ENCODE measurements around the gene SLC2A9.
"Not testable (repeated sequence)": the region's sequence is repeated elsewhere in the genome, so short reads cannot be mapped to it uniquely, and the experiment has no call there.

Gene SLC2A9

GRCh38 chr4:9988363-9988749 lies 32.9 kb downstream of the SLC2A9 start:
- no peak for DNase-seq
- no peak for TF ChIP-seq POLR2A (IDR thresholded peaks at IDR 0.05; ENCODE audit: low read length)
- TF ChIP-seq GATA1 (IDR thresholded peaks at IDR 0.05; ENCODE audit: low read depth, low read length): no peak

- DNase-seq: no peak
- TF ChIP-seq POLR2A (IDR thresholded peaks at IDR 0.05; ENCODE audit: low read length) (no peak), GATA1 (IDR thresholded peaks at IDR 0.05; ENCODE audit: low read depth, low read length) (no peak)
Measured at GRCh38 chr4:9987749-9988362, 33.4 kb downstream of the SLC2A9 start.

- TF ChIP-seq GATA1 (IDR thresholded peaks at IDR 0.05; ENCODE audit: low read depth, low read length): no peak
- no peak for TF ChIP-seq POLR2A (IDR thresholded peaks at IDR 0.05; ENCODE audit: low read length)
- no peak for DNase-seq
Measured at GRCh38 chr4:9984621-9985020, 36.7 kb downstream of the SLC2A9 start.

- TF ChIP-seq GATA1 (IDR thresholded peaks at IDR 0.05; ENCODE audit: low read depth, low read length) (no peak), POLR2A (IDR thresholded peaks at IDR 0.05; ENCODE audit: low read length) (no peak)
Measured at GRCh38 chr4:9983211-9983610, 38.1 kb downstream of the SLC2A9 start.

GRCh38 chr4:9981899-9982298 lies 39.4 kb downstream of the SLC2A9 start:
- DNase-seq: not testable (repeated sequence)

More at GRCh38 chr4:9983211-9983610, 38.1 kb downstream of the SLC2A9 start:
- no peak for DNase-seq

- no peak for DNase-seq
- TF ChIP-seq GATA1 (IDR thresholded peaks at IDR 0.05; ENCODE audit: low read depth, low read length) (no peak), POLR2A (IDR thresholded peaks at IDR 0.05; ENCODE audit: low read length) (no peak)
Measured at GRCh38 chr4:9980898-9981297, 40.4 kb downstream of the SLC2A9 start.

GRCh38 chr4:9979101-9979701 lies 42.1 kb downstream of the SLC2A9 start:
- no peak for DNase-seq
- TF ChIP-seq GATA1 (IDR thresholded peaks at IDR 0.05; ENCODE audit: low read depth, low read length): no peak
- TF ChIP-seq POLR2A (IDR thresholded peaks at IDR 0.05; ENCODE audit: low read length): no peak

GRCh38 chr4:9977518-9978031 lies 43.7 kb downstream of the SLC2A9 start:
- DNase-seq: no peak

GRCh38 chr4:9976781-9977180 lies 44.5 kb downstream of the SLC2A9 start:
- TF ChIP-seq POLR2A (IDR thresholded peaks at IDR 0.05; ENCODE audit: low read length): no peak
- TF ChIP-seq GATA1 (IDR thresholded peaks at IDR 0.05; ENCODE audit: low read depth, low read length): no peak

More at GRCh38 chr4:9977518-9978031, 43.7 kb downstream of the SLC2A9 start:
- TF ChIP-seq POLR2A (IDR thresholded peaks at IDR 0.05; ENCODE audit: low read length) (no peak), GATA1 (IDR thresholded peaks at IDR 0.05; ENCODE audit: low read depth, low read length) (no peak)

GRCh38 chr4:9976293-9976692 lies 45.0 kb downstream of the SLC2A9 start:
- no peak for DNase-seq

More at GRCh38 chr4:9976781-9977180, 44.5 kb downstream of the SLC2A9 start:
- DNase-seq: no peak

GRCh38 chr4:9971711-9972110 lies 49.6 kb downstream of the SLC2A9 start:
- no peak for DNase-seq
- TF ChIP-seq POLR2A (IDR thresholded peaks at IDR 0.05; ENCODE audit: low read length) (no peak), GATA1 (IDR thresholded peaks at IDR 0.05; ENCODE audit: low read depth, low read length) (no peak)

More at GRCh38 chr4:9976293-9976692, 45.0 kb downstream of the SLC2A9 start:
- TF ChIP-seq POLR2A (IDR thresholded peaks at IDR 0.05; ENCODE audit: low read length) (no peak), GATA1 (IDR thresholded peaks at IDR 0.05; ENCODE audit: low read depth, low read length) (no peak)

- TF ChIP-seq GATA1 (IDR thresholded peaks at IDR 0.05; ENCODE audit: low read depth, low read length) (no peak), POLR2A (IDR thresholded peaks at IDR 0.05; ENCODE audit: low read length) (no peak)
- DNase-seq: no peak
Measured at GRCh38 chr4:9970399-9971011, 50.8 kb downstream of the SLC2A9 start.

- DNase-seq: no peak
- TF ChIP-seq GATA1 (IDR thresholded peaks at IDR 0.05; ENCODE audit: low read depth, low read length) (no peak), POLR2A (IDR thresholded peaks at IDR 0.05; ENCODE audit: low read length) (no peak)
Measured at GRCh38 chr4:9969526-9970398, 51.5 kb downstream of the SLC2A9 start.

- DNase-seq: no peak
- TF ChIP-seq POLR2A (IDR thresholded peaks at IDR 0.05; ENCODE audit: low read length) (no peak), GATA1 (IDR thresholded peaks at IDR 0.05; ENCODE audit: low read depth, low read length) (no peak)
Measured at GRCh38 chr4:9968472-9968871, 52.8 kb downstream of the SLC2A9 start.

Data from erythroblast (primary cell).